OCI-LY1 (cell line): ENCODE measurements around the gene FOSB.

Experiments
- EZH2 ChIP-seq: fragments of 200-600 bp; sonication (generic), shearing (Covaris generic); IDR thresholded peaks from 2 replicates; pipeline ENCODE4 v1.8.0; 2017; ENCODE audit warnings: borderline replicate concordance, mixed run types, mild to moderate bottlenecking, antibody characterized with exemption, low read length, moderate library complexity, mixed read lengths
- TF ChIP-seq, protein P1 (sequence below): fragments of 200-600 bp; sonication (generic), shearing (Covaris generic); IDR thresholded peaks from 2 replicates; pipeline ENCODE4 v1.5.1; 2017; ENCODE audit warnings: mild to moderate bottlenecking, antibody characterized with exemption, low read length, moderate library complexity, mixed read lengths

DNA sequence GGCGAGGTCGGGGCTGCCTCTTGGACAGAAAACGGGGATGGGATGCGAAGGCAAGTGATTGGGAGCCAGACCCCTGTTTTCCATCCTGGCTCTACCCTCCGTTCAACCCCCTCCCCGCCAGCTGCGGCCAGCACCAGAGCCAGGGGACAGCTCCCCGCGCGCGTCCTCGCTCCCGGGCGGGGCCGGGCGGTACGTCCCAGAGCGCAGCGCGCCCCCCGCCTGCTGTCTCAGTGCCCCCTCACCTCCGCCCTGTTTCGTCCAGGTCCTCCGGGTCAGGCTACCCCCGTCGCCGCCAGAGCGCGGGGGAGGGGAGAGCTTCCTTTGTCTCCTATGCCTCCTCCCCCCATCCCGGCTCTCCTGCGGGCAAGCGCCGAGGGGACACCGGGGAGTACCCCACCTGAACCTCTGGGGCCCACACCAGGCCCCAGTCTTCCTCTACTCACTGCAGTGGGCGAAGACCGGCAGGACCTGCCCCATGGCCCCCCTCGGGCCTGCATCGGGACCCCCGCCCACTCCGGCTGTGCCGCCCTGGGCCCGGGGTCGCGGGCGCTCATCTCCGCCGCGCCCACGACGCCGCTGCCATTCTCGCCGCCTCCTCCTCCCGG lies 28.7 kb downstream of the FOSB start:
- TF ChIP-seq, protein P1, sequence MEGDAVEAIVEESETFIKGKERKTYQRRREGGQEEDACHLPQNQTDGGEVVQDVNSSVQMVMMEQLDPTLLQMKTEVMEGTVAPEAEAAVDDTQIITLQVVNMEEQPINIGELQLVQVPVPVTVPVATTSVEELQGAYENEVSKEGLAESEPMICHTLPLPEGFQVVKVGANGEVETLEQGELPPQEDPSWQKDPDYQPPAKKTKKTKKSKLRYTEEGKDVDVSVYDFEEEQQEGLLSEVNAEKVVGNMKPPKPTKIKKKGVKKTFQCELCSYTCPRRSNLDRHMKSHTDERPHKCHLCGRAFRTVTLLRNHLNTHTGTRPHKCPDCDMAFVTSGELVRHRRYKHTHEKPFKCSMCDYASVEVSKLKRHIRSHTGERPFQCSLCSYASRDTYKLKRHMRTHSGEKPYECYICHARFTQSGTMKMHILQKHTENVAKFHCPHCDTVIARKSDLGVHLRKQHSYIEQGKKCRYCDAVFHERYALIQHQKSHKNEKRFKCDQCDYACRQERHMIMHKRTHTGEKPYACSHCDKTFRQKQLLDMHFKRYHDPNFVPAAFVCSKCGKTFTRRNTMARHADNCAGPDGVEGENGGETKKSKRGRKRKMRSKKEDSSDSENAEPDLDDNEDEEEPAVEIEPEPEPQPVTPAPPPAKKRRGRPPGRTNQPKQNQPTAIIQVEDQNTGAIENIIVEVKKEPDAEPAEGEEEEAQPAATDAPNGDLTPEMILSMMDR: no peak
- no peak for TF ChIP-seq EZH2
